ENCODE measurements around the gene B3GNT3. TPM values are rescaled to one million over a fixed set of nuclear protein-coding genes. Genes with fewer than 3 reads are reported as not detected.

Gene B3GNT3
- total RNA-seq, 4 donors from 2014 or later = 4.7 TPM; not detected in 3

- Histone ChIP-seq H3K27ac (no peak overlapping the region), H3K36me3 (no peaks in the 10 kb centered on the region), H3K27me3 (peaks cover 98% of the 10 kb centered on the region), H3K4me1 (peaks cover 0 to 21% (median 0%) of the 10 kb centered on the region in 3 donors), H3K9me3 (no peaks in the 10 kb centered on the region), H3K4me3 (peak overlapping the region in 1 of 2 donors; percentile 31)
- peak; percentile 50 for ATAC-seq
- no peak for TF ChIP-seq POLR2AphosphoS5 (IDR thresholded peaks at IDR 0.05)
- TF ChIP-seq CTCF (IDR thresholded peaks at IDR 0.05) = peak in 1 of 4 experiments; percentile 10
- WGBS, 2 donors (ENCODE audit: low coverage in 1 of 2) = 2 to 20% methylated on average over 10 of the region's 29 CpGs
These were observed 35.1 kb downstream of the B3GNT3 start for GRCh38 chr19:17829855-17830566.

GRCh38 chr19:17830567-17831418 lies 35.9 kb downstream of the B3GNT3 start:
- H3K9me3 ChIP-seq = no peaks in the 10 kb centered on the region
- H3K27me3 ChIP-seq = peaks cover 98% of the 10 kb centered on the region

GRCh38 chr19:17831419-17831888 lies 36.5 kb downstream of the B3GNT3 start:
- no peak for TF ChIP-seq POLR2AphosphoS5 (IDR thresholded peaks at IDR 0.05)
- H3K36me3 ChIP-seq = no peaks in the 10 kb centered on the region
- 53% methylated on average over 14 of the region's 25 CpGs; no CpG with 5 or more reads in 1 of the 2 donors for WGBS, 2 donors (ENCODE audit: low coverage in 1 of 2)
- peak overlapping the region in 1 of 2 donors; percentile 31 for H3K4me3 ChIP-seq
- no peak overlapping the region for H3K27ac ChIP-seq
- peaks cover 0 to 21% (median 0%) of the 10 kb centered on the region in 3 donors for H3K4me1 ChIP-seq
- H3K27me3 ChIP-seq = peaks cover 96% of the 10 kb centered on the region
- ATAC-seq = no peak
- no peaks in the 10 kb centered on the region for H3K9me3 ChIP-seq

More at GRCh38 chr19:17830567-17831418, 35.9 kb downstream of the B3GNT3 start:
- H3K27ac ChIP-seq = no peak overlapping the region
- peak overlapping the region in 1 of 2 donors; percentile 31 for H3K4me3 ChIP-seq
- 0 to 26% methylated on average over 3 to 7 of the region's 50 CpGs for WGBS, 2 donors (ENCODE audit: low coverage in 1 of 2)
- TF ChIP-seq POLR2A (IDR thresholded peaks at IDR 0.05) (no peak), CTCF (IDR thresholded peaks at IDR 0.05) (no peak), EP300 (IDR thresholded peaks at IDR 0.05) (no peak), POLR2AphosphoS5 (IDR thresholded peaks at IDR 0.05) (no peak)
- peaks cover 0 to 21% (median 0%) of the 10 kb centered on the region in 3 donors for H3K4me1 ChIP-seq
- H3K36me3 ChIP-seq = no peaks in the 10 kb centered on the region
- ATAC-seq = peak; percentile 52

GRCh38 chr19:17832443-17833208 lies 37.7 kb downstream of the B3GNT3 start:
- no peaks in the 10 kb centered on the region for H3K36me3 ChIP-seq
- no peaks in the 10 kb centered on the region for H3K9me3 ChIP-seq
- 82% methylated on average over 10 of the region's 17 CpGs; no CpG with 5 or more reads in 1 of the 2 donors for WGBS, 2 donors (ENCODE audit: low coverage in 1 of 2)
- no peak overlapping the region for H3K27ac ChIP-seq
- peaks cover 0 to 21% (median 0%) of the 10 kb centered on the region in 3 donors for H3K4me1 ChIP-seq
- no peak for ATAC-seq
- H3K27me3 ChIP-seq = peaks cover 87% of the 10 kb centered on the region
- TF ChIP-seq POLR2AphosphoS5 (IDR thresholded peaks at IDR 0.05) = no peak
- no peak overlapping the region for H3K4me3 ChIP-seq

- peaks cover 86% of the 10 kb centered on the region for H3K27me3 ChIP-seq
- TF ChIP-seq POLR2A (IDR thresholded peaks at IDR 0.05) (no peak), POLR2AphosphoS5 (IDR thresholded peaks at IDR 0.05) (no peak), EP300 (IDR thresholded peaks at IDR 0.05) (no peak), CTCF (IDR thresholded peaks at IDR 0.05) (no peak)
- 60 to 100% methylated on average over 1 of the region's 27 CpGs for WGBS, 2 donors (ENCODE audit: low coverage in 1 of 2)
- peaks cover 0 to 21% (median 0%) of the 10 kb centered on the region in 3 donors for H3K4me1 ChIP-seq
- H3K9me3 ChIP-seq = no peaks in the 10 kb centered on the region
- no peak overlapping the region for H3K4me3 ChIP-seq
- no peaks in the 10 kb centered on the region for H3K36me3 ChIP-seq
- no peak for ATAC-seq
- no peak overlapping the region for H3K27ac ChIP-seq
These were observed 39.6 kb downstream of the B3GNT3 start for GRCh38 chr19:17834350-17835181.
